Peyer's patch (tissue), 4 donors: Measurements from ENCODE around the gene JAK1.

ENCODE experiments used
- POLR2A ChIP-seq, 2 donors: fragments of 450-650 bp; IDR thresholded peaks; one replicate each; pipeline ENCODE4 v1.5.1; 2017; ENCODE audit warnings: antibody characterized with exemption in 2 of 2, mild to moderate bottlenecking in 2 of 2, moderate library complexity in 2 of 2
- TF ChIP-seq, protein P1 (sequence below), 6 experiments: fragments of 450-650 bp in 4 of 6; fragments of 200-600 bp in 2 of 6; sonication (generic) in 1 of 6; IDR thresholded peaks; one replicate each; pipeline ENCODE4 v1.5.1; 2017 to 2019; ENCODE audit warnings: antibody characterized with exemption in 6 of 6, mild to moderate bottlenecking in 3 of 6, moderate library complexity in 1 of 6

DNA sequence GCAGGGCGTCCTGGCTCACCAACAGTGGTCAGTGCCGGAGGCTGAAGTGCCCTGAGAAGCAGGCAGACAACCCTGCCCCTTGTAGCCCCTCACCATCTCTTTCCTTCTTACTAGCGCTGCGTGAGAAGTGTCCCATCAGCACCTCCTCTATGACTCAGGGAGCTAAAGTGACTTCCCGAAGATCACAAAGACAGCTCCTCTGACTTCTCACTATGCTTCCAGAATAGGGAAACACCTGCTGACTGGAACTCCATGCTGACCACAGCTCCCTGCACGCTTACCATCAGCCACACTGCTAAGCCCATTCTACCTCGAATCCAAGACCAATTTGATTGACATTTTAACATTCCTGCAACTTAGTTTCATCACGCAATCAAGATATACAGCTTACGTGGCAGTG is 92.8 kb downstream of the JAK1 start:
- TF ChIP-seq, protein P1, sequence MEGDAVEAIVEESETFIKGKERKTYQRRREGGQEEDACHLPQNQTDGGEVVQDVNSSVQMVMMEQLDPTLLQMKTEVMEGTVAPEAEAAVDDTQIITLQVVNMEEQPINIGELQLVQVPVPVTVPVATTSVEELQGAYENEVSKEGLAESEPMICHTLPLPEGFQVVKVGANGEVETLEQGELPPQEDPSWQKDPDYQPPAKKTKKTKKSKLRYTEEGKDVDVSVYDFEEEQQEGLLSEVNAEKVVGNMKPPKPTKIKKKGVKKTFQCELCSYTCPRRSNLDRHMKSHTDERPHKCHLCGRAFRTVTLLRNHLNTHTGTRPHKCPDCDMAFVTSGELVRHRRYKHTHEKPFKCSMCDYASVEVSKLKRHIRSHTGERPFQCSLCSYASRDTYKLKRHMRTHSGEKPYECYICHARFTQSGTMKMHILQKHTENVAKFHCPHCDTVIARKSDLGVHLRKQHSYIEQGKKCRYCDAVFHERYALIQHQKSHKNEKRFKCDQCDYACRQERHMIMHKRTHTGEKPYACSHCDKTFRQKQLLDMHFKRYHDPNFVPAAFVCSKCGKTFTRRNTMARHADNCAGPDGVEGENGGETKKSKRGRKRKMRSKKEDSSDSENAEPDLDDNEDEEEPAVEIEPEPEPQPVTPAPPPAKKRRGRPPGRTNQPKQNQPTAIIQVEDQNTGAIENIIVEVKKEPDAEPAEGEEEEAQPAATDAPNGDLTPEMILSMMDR (IDR thresholded peaks at IDR 0.05) = no peak
- no peak for TF ChIP-seq POLR2A (IDR thresholded peaks at IDR 0.05)
